ENCODE data around the gene CP.

DNA sequence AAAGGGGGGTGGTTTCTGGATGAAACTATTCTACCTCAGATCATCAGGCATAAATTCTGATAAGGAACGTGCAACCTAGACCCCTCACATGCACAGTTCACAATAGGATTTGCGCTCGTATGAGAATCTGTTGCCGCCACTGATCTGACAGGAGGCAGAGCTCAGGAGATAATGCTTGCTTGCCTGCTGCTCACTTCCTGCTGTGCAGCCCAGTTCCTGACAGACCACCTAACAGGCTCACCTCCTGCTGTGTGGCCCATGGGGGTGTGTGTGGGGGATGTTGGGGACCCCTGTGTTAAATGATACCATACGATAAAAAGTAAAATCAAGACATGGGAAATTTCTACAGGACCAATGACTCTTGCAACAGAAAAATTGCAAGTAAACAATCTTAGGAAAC is 24.0 kb downstream of the CP start:
- TF ChIP-seq CTCF (IDR thresholded peaks at IDR 0.05) (no peak), POLR2A (IDR thresholded peaks at IDR 0.05) (no peak)
